Gastrocnemius medialis (tissue), 4 donors: Measurements from ENCODE around the gene MESP1.

Source experiments
- CTCF ChIP-seq, 5 experiments: fragments of 450-650 bp in 3 of 5; fragments of 200-600 bp in 2 of 5; sonication (generic) in 2 of 5; IDR thresholded peaks in 4 of 5; conservative IDR thresholded peaks in 1 of 5; 1 replicate in 4 of 5; 2 replicates in 1 of 5; pipeline ENCODE4 v1.5.1; 2016 to 2019; ENCODE audit warnings: antibody characterized with exemption in 5 of 5, mild to moderate bottlenecking in 3 of 5, moderate library complexity in 3 of 5
- POLR2A ChIP-seq, 2 donors: fragments of 450-650 bp; IDR thresholded peaks; one replicate each; pipeline ENCODE4 v1.6.1; 2017; ENCODE audit warnings: antibody characterized with exemption in 2 of 2, mild to moderate bottlenecking in 2 of 2, moderate library complexity in 2 of 2

DNA sequence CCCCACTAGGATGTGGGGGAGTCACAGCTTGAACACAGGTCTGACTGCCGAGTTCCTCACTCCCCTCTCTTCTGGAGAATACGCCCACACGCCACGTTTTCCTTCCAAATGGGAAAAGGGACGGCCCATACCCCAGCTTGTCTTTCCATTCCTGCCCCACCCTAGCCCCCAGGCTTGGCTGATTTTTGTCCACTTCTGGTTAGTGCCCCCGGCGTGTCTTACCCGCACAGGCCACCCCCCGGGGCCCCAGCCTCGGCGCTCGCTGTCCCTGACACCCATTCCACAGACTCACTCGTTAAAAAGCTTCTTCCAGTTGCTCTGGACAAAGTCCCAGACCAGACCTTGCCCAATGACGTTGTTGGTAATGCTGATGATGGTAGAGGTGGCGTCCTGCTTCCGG, 39.6 kb upstream of the MESP1 start:
- no peak for TF ChIP-seq POLR2A (IDR thresholded peaks at IDR 0.05)
- no peak for TF ChIP-seq CTCF (IDR thresholded peaks at IDR 0.05 in 4 of 5, conservative IDR thresholded peaks at IDR 0.05 in 1 of 5)
